Activated CD4-positive, alpha-beta T cell treated with anti-CD3 and anti-CD28 coated beads, Interleukin-2, amount 10 ng/mL, durations not matched to agents 7 days and 5 days (primary cell): ENCODE results near the gene C9. TPM values are rescaled to one million over a fixed set of nuclear protein-coding genes. Genes with fewer than 3 reads are reported as not detected.
"Not testable (repeated sequence)": the region's sequence is repeated elsewhere in the genome, so short reads cannot be mapped to it uniquely, and the experiment has no call there.

ENCODE experiments used
- CTCF ChIA-PET: fragments of 350-600 bp; sonication (Branson Sonifier 250); formaldehyde crosslinking; loops from one replicate; lab custom pipeline; 2021; ENCODE audit warnings: antibody characterized with exemption; lab: Charles Lee
- POLR2A ChIA-PET: fragments of 350-600 bp; sonication (Branson Sonifier 250); formaldehyde crosslinking; loops from one replicate; lab custom pipeline; 2021; ENCODE audit warnings: antibody characterized with exemption; lab: Charles Lee
- DNase-seq: peaks from one replicate; pipeline ENCODE4 v3.0.0-alpha.2; 2020
- H3K27ac Mint-ChIP-seq: one replicate; pipeline ENCODE4 v1.8.0; 2021; ENCODE audit warnings: mild to moderate bottlenecking, moderate library complexity, mixed read lengths
- H3K27me3 Mint-ChIP-seq: one replicate; pipeline ENCODE4 v1.8.0; 2021; ENCODE audit warnings: mixed read lengths
- H3K36me3 Mint-ChIP-seq: one replicate; pipeline ENCODE4 v1.8.0; 2021; ENCODE audit warnings: low read depth, mixed read lengths
- H3K4me1 Mint-ChIP-seq: one replicate; pipeline ENCODE4 v1.8.0; 2021; ENCODE audit warnings: mixed read lengths
- H3K4me3 Mint-ChIP-seq: one replicate; pipeline ENCODE4 v1.8.0; 2021; ENCODE audit warnings: mild to moderate bottlenecking, moderate library complexity, mixed read lengths
- H3K9me3 Mint-ChIP-seq: one replicate; pipeline ENCODE4 v1.8.0; 2021; ENCODE audit warnings: mixed read lengths
- total RNA-seq, 2 experiments: library from RNA; stranded (reverse); gene quantifications; one replicate each; pipeline ENCODE4 v1.2.3, GENCODE V29; 2021

C9 gene
- total RNA-seq, 2 experiments from 2014 or later = not detected

GRCh38 chr5:39238366-39239105, 125.8 kb downstream of the C9 start:
- H3K9me3 Mint-ChIP-seq = peaks cover 13% of the 10 kb centered on the region
- no peaks in the 10 kb centered on the region for H3K4me1 Mint-ChIP-seq
- no peaks in the 10 kb centered on the region for H3K27me3 Mint-ChIP-seq
- no peak for DNase-seq
- no peak overlapping the region for H3K4me3 Mint-ChIP-seq
- POLR2A ChIA-PET = no interaction called here
- CTCF ChIA-PET = interaction anchor here (1.8 kb wide), 1 partner anchor 21 kb away, joined by 8 read pairs; no protein-coding TSS in a partner anchor
- H3K36me3 Mint-ChIP-seq = peaks cover 5% of the 10 kb centered on the region
- H3K27ac Mint-ChIP-seq = no peak overlapping the region

- Mint-ChIP-seq H3K36me3 (peaks cover 5% of the 10 kb centered on the region), H3K27me3 (no peaks in the 10 kb centered on the region), H3K4me1 (peaks cover 6% of the 10 kb centered on the region), H3K9me3 (peaks cover 11% of the 10 kb centered on the region), H3K27ac (no peak overlapping the region), H3K4me3 (no peak overlapping the region)
- ChIA-PET POLR2A (no interaction called here), CTCF (interaction anchor here (1.0 to 1.1 kb wide), 2 partner anchors 10 to 12 kb away, joined by 3 read pairs; no protein-coding TSS in a partner anchor)
- no peak for DNase-seq
Observed at GRCh38 chr5:39236718-39237117, 127.6 kb downstream of the C9 start.

- Mint-ChIP-seq H3K27me3 (no peaks in the 10 kb centered on the region), H3K4me1 (peaks cover 16% of the 10 kb centered on the region), H3K36me3 (peaks cover 5% of the 10 kb centered on the region), H3K9me3 (peaks cover 8% of the 10 kb centered on the region), H3K27ac (no peak overlapping the region), H3K4me3 (no peak overlapping the region)
- ChIA-PET POLR2A (no interaction called here), CTCF (interaction anchor here (0.6 to 2.0 kb wide), 3 partner anchors 10 to 1736 kb away, joined by 3 to 8 read pairs (median 3); no protein-coding TSS in a partner anchor)
- no peak for DNase-seq
Observed at GRCh38 chr5:39235648-39236047, 128.6 kb downstream of the C9 start.

GRCh38 chr5:39234494-39234893, 129.8 kb downstream of the C9 start:
- H3K27me3 Mint-ChIP-seq, DNase-seq, H3K9me3 Mint-ChIP-seq, H3K36me3 Mint-ChIP-seq, POLR2A ChIA-PET, H3K27ac Mint-ChIP-seq, H3K4me3 Mint-ChIP-seq: not testable (repeated sequence)
- CTCF ChIA-PET = interaction anchor here (2.0 kb wide), 1 partner anchor 17 kb away, joined by 8 read pairs; no protein-coding TSS in a partner anchor
- H3K4me1 Mint-ChIP-seq = peaks cover 16% of the 10 kb centered on the region

Other genes starting within 250 kb of the C9 start
- gene FYB1, start 144.9 kb downstream of the C9 start, total RNA-seq = 100 to 1,000 TPM; 396 to 480 TPM
- gene DAB2, start 60.5 kb upstream of the C9 start, total RNA-seq = not detected